Islet precursor cell (in vitro differentiated cells): ENCODE measurements around the gene RSL1D1.
"Not testable (repeated sequence)": the region's sequence is repeated elsewhere in the genome, so short reads cannot be mapped to it uniquely, and the experiment has no call there.

Source experiments
- DNase-seq: peaks from one replicate; pipeline ENCODE4 v3.0.0-alpha.2; 2018

RSL1D1 gene

DNA sequence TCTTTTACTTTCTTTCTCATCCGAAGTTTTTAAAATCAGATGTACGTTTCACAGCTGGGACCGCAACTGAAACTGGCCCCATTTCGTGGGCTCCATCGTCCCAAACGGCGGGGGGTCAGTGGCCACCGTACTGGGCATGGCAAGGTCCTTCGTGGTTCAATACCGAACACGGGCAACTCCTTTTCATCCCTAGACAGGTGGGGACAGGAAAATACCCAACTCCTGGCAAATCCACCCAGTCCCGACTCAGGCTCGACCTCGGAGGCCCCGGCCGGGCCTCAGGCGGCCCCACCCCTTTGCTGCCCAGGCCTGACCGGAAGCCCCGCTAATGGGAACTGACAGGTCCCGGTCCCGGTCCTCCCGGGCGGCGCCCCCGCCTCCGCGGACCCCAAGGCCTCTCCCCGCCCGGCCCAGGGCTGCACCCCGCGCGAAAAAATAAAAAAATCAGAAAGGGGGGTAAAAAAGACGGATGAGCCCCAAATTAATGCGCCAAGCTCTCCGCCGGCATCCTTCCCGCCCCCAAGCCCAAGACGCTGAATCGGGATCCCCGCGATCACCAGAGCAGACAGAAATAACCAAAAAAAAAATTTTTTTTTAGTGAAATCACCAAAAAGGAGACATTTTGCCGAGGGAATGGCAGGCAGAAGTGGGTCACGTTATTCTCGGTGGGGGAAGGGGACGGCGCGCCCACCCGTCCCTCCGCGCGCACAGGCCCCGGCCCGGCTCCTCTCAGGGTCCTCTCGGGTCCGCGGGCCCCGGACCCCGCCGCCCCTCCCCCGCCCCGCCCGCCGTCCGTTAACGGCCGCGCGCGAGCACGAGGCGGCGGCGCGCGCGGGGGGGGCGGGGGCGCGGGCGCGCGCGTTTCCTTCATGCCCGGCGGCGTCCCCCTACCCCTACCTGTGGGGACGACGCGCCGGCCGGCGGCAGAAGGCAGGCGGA lies 54.8 kb downstream of the RSL1D1 start:
- peak; percentile 81 for DNase-seq

DNA sequence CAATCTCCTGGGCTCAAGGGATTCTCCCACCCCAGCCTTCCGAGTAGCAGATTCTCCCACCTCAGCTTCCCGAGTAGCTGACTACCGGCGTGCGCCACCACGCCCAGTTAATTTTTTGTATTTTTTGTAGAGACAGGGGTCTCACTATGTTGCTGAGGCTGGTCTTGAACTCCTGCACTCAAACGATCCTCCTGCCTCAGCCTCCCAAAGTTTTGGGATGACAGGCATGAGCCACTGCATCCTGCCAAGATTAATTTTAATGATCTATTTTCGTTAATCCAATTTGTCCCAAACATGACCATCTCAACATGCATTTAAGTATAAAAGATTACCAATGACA lies 55.5 kb downstream of the RSL1D1 start:
- DNase-seq, result no peak

DNA sequence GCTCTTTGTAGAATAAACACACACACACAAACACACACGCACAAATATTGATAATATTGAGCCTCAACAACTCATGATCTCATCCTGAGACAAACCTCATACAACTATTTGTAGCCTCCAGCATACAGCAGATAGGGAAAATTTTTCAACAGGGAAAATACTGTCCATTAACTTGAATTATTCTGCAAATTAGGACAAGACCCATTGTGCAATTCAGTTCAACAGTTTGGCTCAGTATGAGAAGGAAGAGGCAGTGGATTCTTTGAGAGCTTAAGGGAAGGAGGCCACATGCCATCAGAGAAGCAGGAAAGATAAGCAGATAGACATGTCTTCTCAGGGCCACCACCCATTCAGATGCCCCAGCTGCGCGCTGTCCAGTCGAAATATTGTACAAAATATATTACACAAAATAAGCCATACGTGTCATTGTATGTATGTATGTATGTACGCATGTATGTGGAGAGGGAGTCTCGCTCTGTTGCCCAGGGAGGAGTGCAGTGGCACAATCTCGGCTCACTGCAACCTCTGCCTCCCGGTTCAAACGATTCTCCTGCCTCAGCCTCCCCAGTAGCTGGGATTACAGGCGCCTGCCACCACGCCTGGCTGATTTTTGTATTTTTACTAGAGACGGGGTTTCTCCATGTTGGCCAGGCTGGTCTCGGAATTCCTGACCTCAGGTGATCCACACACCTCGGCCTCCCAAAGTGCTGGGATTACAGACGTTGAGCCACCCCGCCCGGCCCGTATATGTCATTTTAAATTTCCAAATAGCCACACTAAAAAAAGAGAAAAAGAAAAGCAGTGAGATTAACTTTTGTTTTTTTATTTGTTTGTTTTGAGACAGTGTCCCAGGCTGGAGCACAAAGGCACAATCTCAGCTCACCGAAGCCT lies 56.1 kb downstream of the RSL1D1 start:
- no peak for DNase-seq

DNA sequence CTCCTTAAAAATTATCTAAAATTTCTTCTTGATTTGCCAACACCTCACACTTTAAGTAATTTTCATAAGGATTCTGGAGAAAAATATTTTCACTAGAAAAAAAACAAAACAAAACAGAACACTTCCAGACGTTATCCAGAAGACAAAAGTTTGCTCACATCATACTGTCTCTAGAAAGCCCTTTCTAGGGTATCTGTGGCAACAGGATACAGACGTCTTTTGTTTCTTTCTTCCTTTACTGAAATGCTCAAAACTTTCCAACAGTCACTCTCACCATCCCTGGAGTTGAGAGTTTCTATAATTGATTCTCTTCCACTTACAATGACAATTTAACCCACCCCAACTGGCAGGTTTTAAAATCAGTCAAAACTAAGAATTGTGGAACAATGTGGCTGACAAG lies 56.9 kb downstream of the RSL1D1 start:
- no peak for DNase-seq

DNA sequence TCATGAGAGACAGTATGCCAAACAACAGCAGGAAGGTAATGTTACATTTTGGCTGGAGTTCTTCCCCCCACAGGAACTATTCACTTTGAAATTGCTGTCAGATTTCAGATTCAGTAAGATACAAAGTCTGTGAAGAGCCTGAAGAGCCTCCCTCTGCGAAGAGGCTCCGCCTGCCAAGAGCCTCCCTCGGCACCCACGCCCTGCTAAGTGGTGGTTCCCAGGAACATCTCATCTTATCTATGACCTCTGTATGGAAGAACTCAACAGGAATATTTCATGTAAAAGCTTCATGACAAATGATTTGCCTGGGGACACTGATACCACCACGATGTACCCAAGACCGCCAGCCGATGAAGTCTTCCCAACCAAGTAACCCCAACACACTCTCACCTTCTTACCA lies 57.5 kb downstream of the RSL1D1 start:
- DNase-seq, result no peak

DNA sequence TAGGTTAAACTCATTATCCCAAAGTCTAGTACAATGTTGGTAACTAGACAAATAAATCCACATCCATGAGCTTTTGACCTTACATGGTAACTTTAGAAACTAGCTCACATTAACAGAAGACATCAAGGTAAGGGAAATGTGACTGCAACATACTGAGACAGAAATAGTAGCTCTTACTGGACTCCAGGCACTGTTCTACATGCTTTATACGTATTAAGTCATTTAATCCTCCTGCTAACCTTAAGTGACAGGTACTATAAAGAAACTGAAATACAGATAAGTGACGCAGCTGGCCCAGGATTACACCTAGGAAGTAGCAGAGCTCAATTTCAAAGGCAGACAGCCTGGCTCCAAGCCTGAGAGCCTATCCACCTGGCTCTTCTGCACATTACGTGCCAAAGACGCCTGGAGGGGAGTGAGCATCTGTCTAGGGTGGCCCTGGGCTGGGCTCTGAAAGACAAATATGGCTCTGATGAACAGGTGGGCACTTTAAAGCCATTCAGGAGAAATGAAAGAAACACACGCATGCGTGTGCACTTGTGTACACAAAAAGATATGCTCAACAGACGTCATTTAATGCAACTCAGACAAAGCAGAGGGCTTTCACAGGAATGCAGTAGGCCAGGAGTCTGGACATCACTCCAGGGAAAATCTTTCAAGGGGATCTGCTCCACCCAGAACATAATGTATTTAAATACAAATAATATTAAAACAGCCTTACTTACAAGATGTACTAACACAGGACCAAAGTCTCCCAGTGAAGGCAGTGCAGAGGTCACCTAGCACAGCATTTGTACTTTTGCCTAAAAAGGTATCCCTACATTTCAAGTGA lies 58.7 kb downstream of the RSL1D1 start:
- DNase-seq, result peak; percentile 61

DNA sequence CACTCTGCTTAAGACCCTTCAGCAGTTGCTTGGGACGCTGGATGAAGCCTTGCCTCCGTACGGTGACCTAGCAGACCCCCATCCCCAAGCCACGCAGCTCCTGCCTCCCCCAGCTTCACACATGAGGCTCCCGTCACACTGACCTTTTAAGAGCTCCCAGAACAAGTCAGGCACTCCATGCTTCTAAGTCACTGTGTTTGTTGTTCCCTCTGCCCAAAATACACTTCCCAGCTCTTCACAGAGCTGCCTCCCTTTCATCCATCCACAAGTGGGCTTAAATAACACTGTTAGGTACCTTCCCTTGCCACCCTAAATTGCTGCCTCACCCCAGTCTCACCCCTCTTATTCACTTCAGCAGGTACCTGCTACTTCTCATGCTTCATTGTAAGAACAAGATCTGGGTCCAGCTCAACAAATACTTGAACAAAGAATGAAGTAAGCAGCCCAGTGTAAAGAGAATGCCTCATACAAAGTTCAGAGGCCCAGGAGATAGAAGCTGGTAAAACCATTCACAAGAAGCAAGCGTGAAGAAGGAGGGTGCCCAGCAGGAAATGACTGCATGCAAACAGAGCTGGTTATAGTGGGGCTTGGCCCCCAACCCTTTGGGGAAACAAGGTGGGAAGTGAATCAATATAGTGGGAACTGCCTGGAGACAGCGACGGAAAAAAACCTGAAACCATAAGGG lies 60.1 kb downstream of the RSL1D1 start:
- DNase-seq, result no peak

DNA sequence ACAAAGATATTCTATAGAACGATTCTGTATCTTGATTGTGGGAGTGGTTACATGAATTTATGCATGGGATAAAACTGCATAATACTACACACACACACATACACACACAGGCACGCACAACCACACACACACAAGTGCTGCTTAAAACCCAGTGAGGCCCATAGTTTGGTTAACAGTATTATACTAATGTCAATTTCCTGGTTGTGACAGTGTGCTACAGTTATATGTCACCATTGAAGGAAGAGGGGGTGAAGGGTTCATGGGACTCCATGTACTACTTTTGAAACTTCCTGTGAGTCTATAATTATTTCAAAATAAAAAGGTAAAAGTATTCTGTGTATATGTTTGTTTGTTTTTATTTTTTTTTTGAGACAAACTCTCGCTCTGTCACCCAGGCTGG lies 62.4 kb downstream of the RSL1D1 start:
- DNase-seq, result no peak

DNA sequence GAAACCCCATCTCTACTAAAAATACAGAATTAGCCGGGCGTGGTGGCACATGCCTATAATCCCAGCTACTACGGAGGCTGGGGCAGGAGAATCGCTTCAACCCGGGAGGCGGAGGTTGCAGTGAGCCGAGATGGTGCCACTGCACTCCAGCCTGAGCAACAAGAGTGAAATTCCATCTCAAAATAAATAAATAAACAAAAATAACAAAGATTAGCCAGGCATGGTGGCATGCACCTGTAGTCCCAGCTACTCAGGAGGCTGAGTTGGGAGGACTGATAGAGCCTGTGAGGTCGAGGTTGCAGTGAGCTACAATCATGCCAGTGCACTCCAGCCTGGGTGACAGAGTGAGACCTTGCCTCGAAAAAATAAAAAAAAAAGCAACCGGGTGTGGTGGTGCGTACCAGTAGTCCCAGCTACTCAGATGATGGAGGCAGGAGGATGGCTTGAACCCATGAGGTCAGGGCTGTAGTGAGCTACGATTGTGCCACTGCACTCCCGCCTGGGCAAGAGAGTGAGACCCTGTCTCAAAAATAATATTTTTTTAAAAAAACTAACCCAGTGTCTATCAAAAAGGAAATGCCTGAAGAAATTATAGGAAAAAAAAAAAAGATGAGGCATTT lies 66.3 kb downstream of the RSL1D1 start:
- not testable (repeated sequence) for DNase-seq

DNA sequence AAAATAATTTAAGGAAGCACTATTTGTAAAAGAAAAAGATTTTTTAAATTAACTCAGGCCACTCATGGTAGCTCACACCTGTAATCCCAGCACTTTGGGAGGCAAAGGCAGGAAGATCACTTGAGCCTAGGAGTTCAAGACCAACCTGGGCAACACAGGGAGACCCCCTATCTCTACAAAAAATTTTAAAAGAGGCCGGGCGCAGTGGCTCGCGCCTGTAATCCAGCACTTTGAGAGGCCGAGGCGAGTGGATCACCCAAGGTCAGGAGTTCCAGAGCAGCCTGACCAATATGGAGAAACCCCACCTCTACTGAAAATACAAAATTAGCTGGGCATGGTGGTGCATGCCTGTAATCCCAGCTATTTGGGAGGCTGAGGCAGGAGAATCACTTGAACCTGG lies 67.0 kb downstream of the RSL1D1 start:
- not testable (repeated sequence) for DNase-seq

DNA sequence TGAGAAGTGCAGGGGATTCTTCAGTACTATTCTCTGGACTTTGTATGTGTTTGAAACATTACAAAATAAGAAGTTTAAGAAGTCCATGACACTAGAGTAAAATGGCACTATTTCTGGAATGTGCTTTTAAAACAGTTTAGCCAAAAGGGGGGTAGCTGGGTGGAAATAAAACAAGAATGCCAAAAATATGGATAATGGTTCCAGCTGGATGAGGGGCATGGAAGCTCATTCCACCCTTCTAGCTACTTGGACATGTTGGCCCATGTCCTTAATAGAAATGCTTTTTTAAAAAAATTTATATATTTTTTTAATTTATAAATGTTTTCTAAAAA lies 67.3 kb downstream of the RSL1D1 start:
- no peak for DNase-seq
